H1 (cell line): Measurements from ENCODE around the gene TRPC1. TPM values are rescaled to one million over a fixed set of nuclear protein-coding genes. Genes with fewer than 3 reads are reported as not detected.
A peak's percentile ranks its signal among the peaks of the same experiment; 100 is the strongest.

Experiments used
- CTCF ChIA-PET: fragments of 300-600 bp; sonication (Branson Sonifier 250); formaldehyde crosslinking; loops from one replicate; lab custom pipeline; 2021; ENCODE audit not compliant: partially characterized antibody; lab: Charles Lee
- POLR2A ChIA-PET: fragments of 300-600 bp; sonication (Branson Sonifier 250); formaldehyde crosslinking; loops from one replicate; lab custom pipeline; 2021; ENCODE audit warnings: inconsistent platforms; ENCODE audit not compliant: partially characterized antibody; lab: Charles Lee
- DNase-seq, 2 experiments: peaks; one replicate each; pipeline versions ENCODE4 v3.0.0 to v3.0.0-alpha.2; 2010 to 2022; ENCODE audit warnings: low spot score in 2 of 2, low read depth in 1 of 2, mixed read lengths in 1 of 2
- FAIRE-seq: peaks from 2 replicates; lab custom pipeline; 2011; peaks lifted over from hg19 to GRCh38; lab: Jason Lieb, UNC
- H2AFZ ChIP-seq: 2 replicates; pipeline ENCODE4 v1.8.1; 2012; ENCODE audit warnings: low read length, inconsistent platforms
- H2AK5ac ChIP-seq: 2 replicates; pipeline ENCODE4 v1.6.1; 2013; ENCODE audit warnings: low read depth, low read length
- H2BK120ac ChIP-seq: replicated peaks from 2 replicates; pipeline ENCODE3; 2013; ENCODE audit warnings: low read depth, low read length, inconsistent platforms
- H2BK12ac ChIP-seq: 2 replicates; pipeline ENCODE4 v1.6.1; 2013; ENCODE audit warnings: low read depth, low read length
- H2BK15ac ChIP-seq: 2 replicates; pipeline ENCODE4 v1.6.1; 2013; ENCODE audit warnings: low read length
- H2BK20ac ChIP-seq: 2 replicates; pipeline ENCODE4 v1.6.1; 2013; ENCODE audit warnings: low read length
- H2BK5ac ChIP-seq: 2 replicates; pipeline ENCODE4 v1.6.1; 2013; ENCODE audit warnings: low read depth, low read length
- H3K14ac ChIP-seq: 2 replicates; pipeline ENCODE4 v1.6.1; 2013; ENCODE audit warnings: inconsistent platforms; ENCODE audit not compliant: insufficient read length
- H3K18ac ChIP-seq: 2 replicates; pipeline ENCODE4 v1.6.1; 2013; ENCODE audit warnings: low read length; ENCODE audit errors: extremely low read depth
- H3K23ac ChIP-seq: 2 replicates; pipeline ENCODE4 v1.6.1; 2013; ENCODE audit warnings: inconsistent platforms; ENCODE audit not compliant: insufficient read length
- H3K23me2 ChIP-seq: 2 replicates; pipeline ENCODE4 v1.6.1; 2013; ENCODE audit warnings: low read depth, low read length
- H3K27ac ChIP-seq: 2 replicates; pipeline ENCODE4 v1.6.1; 2011; ENCODE audit warnings: low read depth, low read length, inconsistent platforms
- H3K27me3 ChIP-seq, 4 experiments: replicated peaks in 1 of 4; 1 replicate in 1 of 4; 2 replicates in 3 of 4; pipeline versions ENCODE4 v1.6.1 to v1.8.1; 2011 to 2013; ENCODE audit warnings: low read length in 3 of 4, mild to moderate bottlenecking in 3 of 4, inconsistent platforms in 2 of 4, mixed read lengths in 2 of 4, moderate library complexity in 1 of 4; ENCODE audit not compliant: control insufficient read depth in 3 of 4, insufficient read depth in 3 of 4; ENCODE audit errors: extremely low read depth in 1 of 4
- H3K36me3 ChIP-seq, 4 experiments: 2 replicates each; pipeline versions ENCODE4 v1.6.1 to v1.8.1; 2011 to 2013; ENCODE audit warnings: mild to moderate bottlenecking in 4 of 4, low read length in 3 of 4, moderate library complexity in 2 of 4, control low read depth in 1 of 4, inconsistent platforms in 1 of 4; ENCODE audit not compliant: insufficient read depth in 4 of 4, control insufficient read depth in 2 of 4
- H3K4ac ChIP-seq: replicated peaks from 2 replicates; pipeline ENCODE3; 2013; ENCODE audit warnings: low read length, low read depth, mixed read lengths, inconsistent platforms; ENCODE audit not compliant: insufficient read length
- H3K4me1 ChIP-seq, 4 experiments: replicated peaks in 1 of 4; 1 replicate in 1 of 4; 2 replicates in 3 of 4; pipeline versions ENCODE4 v1.6.1 to v1.8.1; 2011 to 2013; ENCODE audit warnings: low read length in 3 of 4, inconsistent platforms in 2 of 4, mixed read lengths in 1 of 4; ENCODE audit not compliant: insufficient read depth in 4 of 4, control insufficient read depth in 3 of 4
- H3K4me2 ChIP-seq, 2 experiments: 2 replicates each; pipeline versions ENCODE4 v1.6.1 to v1.8.1; 2011 to 2013; ENCODE audit warnings: low read depth in 2 of 2, low read length in 2 of 2, control low read depth in 1 of 2, inconsistent platforms in 1 of 2, mild to moderate bottlenecking in 1 of 2; ENCODE audit not compliant: insufficient read depth in 1 of 2
- H3K4me3 ChIP-seq, 4 experiments: fragments of 200-600, 300-600 bp in 1 of 4; sonication (generic), shearing (Covaris generic), sonication (Bioruptor Twin) in 1 of 4; 2 replicates each; pipeline versions ENCODE4 v1.5.1 to v1.8.1; 2011 to 2016; ENCODE audit warnings: low read length in 4 of 4, low read depth in 3 of 4, control low read depth in 2 of 4, inconsistent platforms in 2 of 4, mild to moderate bottlenecking in 2 of 4, mixed read lengths in 1 of 4, moderate library complexity in 1 of 4; ENCODE audit not compliant: insufficient read depth in 2 of 4; ENCODE audit errors: extremely low read depth in 1 of 4
- H3K56ac ChIP-seq: replicated peaks from 2 replicates; pipeline ENCODE3; 2013; ENCODE audit warnings: low read depth, mild to moderate bottlenecking, mixed read lengths, low read length, inconsistent platforms; ENCODE audit not compliant: insufficient read length
- H3K79me1 ChIP-seq: 2 replicates; pipeline ENCODE4 v1.6.1; 2013; ENCODE audit warnings: low read depth, low read length, control low read depth
- H3K79me2 ChIP-seq, 2 experiments: 2 replicates each; pipeline versions ENCODE4 v1.6.1 to v1.8.1; 2012 to 2013; ENCODE audit warnings: low read length in 2 of 2, mild to moderate bottlenecking in 2 of 2, inconsistent platforms in 1 of 2; ENCODE audit not compliant: insufficient read depth in 2 of 2, control insufficient read depth in 1 of 2
- H3K9ac ChIP-seq, 4 experiments: replicated peaks in 1 of 4; 1 replicate in 1 of 4; 2 replicates in 3 of 4; pipeline versions ENCODE4 v1.6.1 to v1.8.1; 2011 to 2013; ENCODE audit warnings: low read depth in 3 of 4, low read length in 3 of 4, control low read depth in 2 of 4, mild to moderate bottlenecking in 2 of 4, moderate library complexity in 2 of 4, inconsistent platforms in 1 of 4; ENCODE audit errors: extremely low read depth in 1 of 4
- H3K9me3 ChIP-seq, 2 experiments: 2 replicates each; pipeline versions ENCODE4 v1.6.1 to v1.8.1; 2012 to 2013; ENCODE audit warnings: mild to moderate bottlenecking in 2 of 2, moderate library complexity in 2 of 2, control low read depth in 1 of 2, inconsistent platforms in 1 of 2, low read depth in 1 of 2, low read length in 1 of 2, mixed read lengths in 1 of 2; ENCODE audit not compliant: insufficient read depth in 2 of 2
- H4K20me1 ChIP-seq, 2 experiments: replicated peaks in 1 of 2; 2 replicates each; pipeline versions ENCODE3 to v1.8.1; 2011 to 2013; ENCODE audit warnings: inconsistent platforms in 2 of 2, low read length in 2 of 2, mild to moderate bottlenecking in 1 of 2; ENCODE audit not compliant: insufficient read depth in 2 of 2, control insufficient read depth in 1 of 2
- H4K5ac ChIP-seq: 2 replicates; pipeline ENCODE4 v1.6.1; 2013; ENCODE audit warnings: low read length, low read depth, mixed read lengths, inconsistent platforms; ENCODE audit not compliant: insufficient read length
- H4K8ac ChIP-seq: 2 replicates; pipeline ENCODE4 v1.8.0; 2013; ENCODE audit warnings: mild to moderate bottlenecking, moderate library complexity, low read length, inconsistent platforms; ENCODE audit not compliant: insufficient read depth; ENCODE audit errors: extremely low read depth
- H4K91ac ChIP-seq: replicated peaks from 2 replicates; pipeline ENCODE3; 2013; ENCODE audit warnings: low read length, mixed read lengths, inconsistent platforms; ENCODE audit not compliant: insufficient read length
- CEBPB ChIP-seq: IDR thresholded peaks from 2 replicates; pipeline ENCODE4 v1.6.1; 2012; ENCODE audit warnings: low read depth, low read length
- CTBP2 ChIP-seq: IDR thresholded peaks from 2 replicates; pipeline ENCODE4 v1.7.0; 2011; ENCODE audit warnings: borderline replicate concordance, mild to moderate bottlenecking, moderate library complexity, mixed read lengths, low read length; ENCODE audit not compliant: insufficient read depth, insufficient read length
- FOSL1 ChIP-seq: IDR thresholded peaks from 2 replicates; pipeline ENCODE4 v1.6.1; 2011; ENCODE audit warnings: mild to moderate bottlenecking, low read depth, low read length, moderate library complexity; ENCODE audit not compliant: insufficient read depth
- KDM4A ChIP-seq: IDR thresholded peaks from one replicate; pipeline ENCODE4 v1.7.1; 2012; ENCODE audit warnings: low read depth, mild to moderate bottlenecking, moderate library complexity, low read length, inconsistent platforms; ENCODE audit not compliant: severe bottlenecking
- MAFK ChIP-seq: IDR thresholded peaks from 2 replicates; pipeline ENCODE4 v1.6.1; 2012; ENCODE audit warnings: low read depth, mild to moderate bottlenecking, improper control_type of control experiment, low read length
- WGBS, 2 experiments: shearing (Covaris generic) in 1 of 2; methylation state at CpG; one replicate each; pipeline versions ENCODE4 v1.1.6 to v1.1.7; 2013 to 2015; ENCODE audit warnings: low lambda C conversion rate in 2 of 2, mixed read lengths in 2 of 2, inconsistent platforms in 1 of 2, low coverage in 1 of 2, missing lambda C conversion rate in 1 of 2; ENCODE audit not compliant: insufficient replicate concordance in 2 of 2, insufficient coverage in 1 of 2, insufficient read length in 1 of 2; ENCODE audit errors: extremely low coverage in 1 of 2, missing lambda C conversion rate in 1 of 2; 5-methylcytosine and 5-hydroxymethylcytosine counted together
- polyA plus RNA-seq, 7 experiments: library from polyadenylated mRNA; depleted of rRNA in 3 of 7; stranded (reverse) in 5 of 7; unstranded in 2 of 7; fragments of >200 nt in 5 of 7; fragments of 200-250 nt in 2 of 7; gene quantifications; 1 replicate in 5 of 7; 2 replicates in 1 of 7; 4 replicates in 1 of 7; pipeline versions ENCODE4 v1.2.1 to v1.2.3, GENCODE V29; 2011 to 2013; ENCODE audit warnings: missing spikeins in 2 of 7, mixed read lengths in 2 of 7
- total RNA-seq: library from RNA; stranded (reverse); fragmentation: NEBNext Ultra II Directional; extraction: Animal tissue kit (Norgen Biotek cat#: 25700); gene quantifications from 2 replicates; pipeline ENCODE4 v1.2.1, GENCODE V29; 2021
- TF ChIP-seq, protein P1 (sequence below): IDR thresholded peaks from 2 replicates; pipeline ENCODE4 v1.6.1; 2011; ENCODE audit warnings: low read length, improper control_type of control experiment

Gene TRPC1
- total and polyA plus RNA-seq, 2 of the 8 experiments (the other 6 are each of a cell fraction or from before 2014, with no cell fraction given): 22.6 to 23.1 TPM

DNA sequence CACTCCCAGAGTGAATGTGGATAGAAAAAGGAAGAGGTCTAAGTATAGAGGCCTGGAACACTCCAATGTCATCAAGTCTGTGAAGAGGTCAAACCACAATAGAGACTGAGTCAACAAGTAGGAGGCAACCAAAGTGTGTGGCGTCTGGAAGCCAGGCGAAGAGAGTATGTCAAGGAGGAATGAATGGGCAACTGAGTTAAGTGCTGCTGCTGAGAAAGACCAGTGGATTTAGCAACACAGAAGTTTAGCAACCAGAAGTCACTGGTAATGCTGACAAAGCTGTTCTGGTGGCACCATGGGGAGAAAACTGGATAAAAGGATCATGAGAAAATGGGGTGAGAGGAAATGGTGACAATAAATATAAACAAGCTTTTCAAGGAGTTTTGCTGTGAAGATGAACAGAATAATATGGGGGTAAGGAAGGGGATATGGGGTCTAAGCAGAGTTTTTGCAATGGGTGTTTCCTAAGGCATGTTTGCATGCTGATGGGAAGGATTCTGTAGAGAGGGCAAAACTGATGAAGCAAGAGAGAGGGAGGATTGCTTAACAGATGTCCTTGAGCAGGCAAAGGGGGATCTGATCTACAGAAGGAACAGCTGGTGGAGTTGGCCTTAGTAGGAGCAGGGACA is 126.7 kb downstream of the TRPC1 start:
- H4K20me1 ChIP-seq: no peaks in the 10 kb centered on the region
- WGBS, 2 experiments: 82% methylated on average over 2 of the region's 2 CpGs; no CpG with 5 or more reads in 1 of the 2 experiments
- no peaks in the 10 kb centered on the region for H3K27me3 ChIP-seq
- no peak overlapping the region for H4K5ac ChIP-seq
- H3K36me3 ChIP-seq: peaks cover 0 to 6% (median 0%) of the 10 kb centered on the region in 4 experiments; a peak in 2 of 8 replicates
- TF ChIP-seq CTBP2 (no peak), CEBPB (peak; percentile 89), KDM4A (no peak), FOSL1 (no peak), MAFK (peak; percentile 28; the same call in 1 of the 2 replicates)
- TF ChIP-seq, protein P1, sequence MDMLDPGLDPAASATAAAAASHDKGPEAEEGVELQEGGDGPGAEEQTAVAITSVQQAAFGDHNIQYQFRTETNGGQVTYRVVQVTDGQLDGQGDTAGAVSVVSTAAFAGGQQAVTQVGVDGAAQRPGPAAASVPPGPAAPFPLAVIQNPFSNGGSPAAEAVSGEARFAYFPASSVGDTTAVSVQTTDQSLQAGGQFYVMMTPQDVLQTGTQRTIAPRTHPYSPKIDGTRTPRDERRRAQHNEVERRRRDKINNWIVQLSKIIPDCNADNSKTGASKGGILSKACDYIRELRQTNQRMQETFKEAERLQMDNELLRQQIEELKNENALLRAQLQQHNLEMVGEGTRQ: no peak
- H2BK5ac ChIP-seq: no peak overlapping the region
- no peak overlapping the region for H3K18ac ChIP-seq
- FAIRE-seq: no peak
- H3K4me1 ChIP-seq: peaks cover 0 to 9% (median 6%) of the 10 kb centered on the region in 4 experiments; a peak in 5 of 7 replicates
- POLR2A ChIA-PET: interaction anchor here (0.8 kb wide), 1 partner anchor 10 kb away, joined by 3 read pairs; no protein-coding TSS in a partner anchor
- no peak overlapping the region for H3K4ac ChIP-seq
- H2BK120ac ChIP-seq: no peak overlapping the region
- no peak overlapping the region for H3K4me3 ChIP-seq
- no peak overlapping the region for H4K91ac ChIP-seq
- CTCF ChIA-PET: interaction anchor here (0.8 to 1.3 kb wide), 5 partner anchors 11 to 54 kb away, joined by 3 to 5 read pairs (median 3); no protein-coding TSS in a partner anchor
- H3K23ac ChIP-seq: no peak overlapping the region
- no peak overlapping the region for H3K56ac ChIP-seq
- no peak overlapping the region for H2BK20ac ChIP-seq
- H3K4me2 ChIP-seq: no peak overlapping the region
- H3K9ac ChIP-seq: no peak overlapping the region
- no peaks in the 10 kb centered on the region for H3K23me2 ChIP-seq
- no peak overlapping the region for H3K14ac ChIP-seq
- H2AFZ ChIP-seq: no peak overlapping the region
- no peak overlapping the region for H2AK5ac ChIP-seq
- no peak overlapping the region for H2BK12ac ChIP-seq
- H2BK15ac ChIP-seq: no peak overlapping the region
- H3K79me1 ChIP-seq: no peaks in the 10 kb centered on the region
- no peaks in the 10 kb centered on the region for H3K79me2 ChIP-seq
- no peak for DNase-seq
- H3K9me3 ChIP-seq: no peaks in the 10 kb centered on the region
- no peak overlapping the region; the same call in 1 of the 2 replicates for H4K8ac ChIP-seq
- no peak overlapping the region for H3K27ac ChIP-seq
